Thoracic aorta (tissue), 2 donors: ENCODE data around the gene SIRT4. TPM values are rescaled to one million over a fixed set of nuclear protein-coding genes. Genes with fewer than 3 reads are reported as not detected.
A peak's percentile ranks its signal among the peaks of the same experiment; 100 is the strongest.

ENCODE experiments used
- ATAC-seq: fragments of 150-250 bp; one replicate; pipeline ENCODE4 v1.8.0; 2017; ENCODE audit warnings: low read depth; ENCODE audit not compliant: insufficient number of reproducible peaks, low FRiP score
- DNase-seq: peaks from one replicate; pipeline ENCODE4 v3.0.0-alpha.2; 2020; ENCODE audit warnings: low spot score
- H3K27ac ChIP-seq, 2 donors: fragments of 200-600 bp; sonication (generic); 1 replicate in 1 of 2; 2 replicates in 1 of 2; pipeline ENCODE4 v1.5.1; 2016; ENCODE audit warnings: mild to moderate bottlenecking in 2 of 2, moderate library complexity in 2 of 2
- H3K27me3 ChIP-seq: fragments of 200-600 bp; sonication (generic); replicated peaks from 2 replicates; pipeline ENCODE4 v1.6.0; 2016; ENCODE audit warnings: mild to moderate bottlenecking; ENCODE audit not compliant: insufficient read depth
- H3K36me3 ChIP-seq: fragments of 200-600 bp; sonication (generic); one replicate; pipeline ENCODE4 v1.5.1; 2016
- H3K4me1 ChIP-seq, 2 donors: fragments of 200-600 bp; sonication (generic); 1 replicate in 1 of 2; 2 replicates in 1 of 2; pipeline versions ENCODE4 v1.5.1 to v1.6.0; 2016; ENCODE audit warnings: low read depth in 2 of 2, mild to moderate bottlenecking in 1 of 2; ENCODE audit not compliant: control insufficient read depth in 1 of 2
- H3K4me3 ChIP-seq: fragments of 200-600 bp; sonication (generic); 2 replicates; pipeline ENCODE4 v1.5.1; 2016; ENCODE audit warnings: mild to moderate bottlenecking
- H3K9me3 ChIP-seq: fragments of 200-600 bp; sonication (generic); 2 replicates; pipeline ENCODE4 v1.5.1; 2016
- CTCF ChIP-seq: fragments of 200-600 bp; sonication (generic); IDR thresholded peaks from one replicate; pipeline ENCODE4 v1.5.1; 2019; ENCODE audit warnings: antibody characterized with exemption
- total RNA-seq, 2 donors: library from RNA; depleted of rRNA; stranded (reverse); fragments of >200 nt; gene quantifications; one replicate each; pipeline versions ENCODE4 v1.1.0 to v1.2.3, GENCODE V29; 2016

SIRT4 gene
- total RNA-seq, 2 donors from 2014 or later: 0.56 to 8.8 TPM

- Histone ChIP-seq H3K27ac (no peak overlapping the region), H3K27me3 (peaks cover 4% of the 10 kb centered on the region), H3K36me3 (no peaks in the 10 kb centered on the region), H3K4me3 (peak overlapping the region; percentile 65), H3K9me3 (no peaks in the 10 kb centered on the region), H3K4me1 (peaks cover 0 to 5% of the 10 kb centered on the region in 2 donors)
- ATAC-seq (no peak), DNase-seq (no peak)
- TF ChIP-seq CTCF: no peak
Observed at GRCh38 chr12:120361506-120362208, 59.5 kb downstream of the SIRT4 start.

Other genes with a start within 250 kb of the SIRT4 start
- gene RAB35, start 185.6 kb upstream of the SIRT4 start, total RNA-seq: 10 to 100 TPM; 23.2 to 30.3 TPM
- gene GCN1, start 107.6 kb upstream of the SIRT4 start, total RNA-seq: 10 to 100 TPM; 56.8 to 91.5 TPM
- 1,000 to 10,000 TPM; 1,020 to 1,220 TPM for gene RPLP0, start 101.2 kb upstream of the SIRT4 start, total RNA-seq
- gene PXN, start 36.6 kb upstream of the SIRT4 start, total RNA-seq: 100 to 1,000 TPM in 1 of 2 donors, 10 to 100 TPM in 1; 93.0 to 105 TPM
- gene RNU4-2, start 10.4 kb upstream of the SIRT4 start, total RNA-seq: under 1 TPM; under 0.01 TPM
- not detected for gene RNU4-1, start 9.1 kb upstream of the SIRT4 start, total RNA-seq
- not detected for gene PLA2G1B, start 25.5 kb downstream of the SIRT4 start, total RNA-seq
- under 1 TPM in 1 of 2 donors, not detected in 1; 0.27 TPM for gene MSI1, start 66.8 kb downstream of the SIRT4 start, total RNA-seq
- gene COX6A1, start 135.8 kb downstream of the SIRT4 start, total RNA-seq: 100 to 1,000 TPM; 229 to 431 TPM
- gene TRIAP1, start 144.1 kb downstream of the SIRT4 start, total RNA-seq: 10 to 100 TPM in 1 of 2 donors, 1 to 10 TPM in 1; 7.1 to 11.4 TPM
- gene GATC, start 144.1 kb downstream of the SIRT4 start, total RNA-seq: 10 to 100 TPM; 16.9 to 17.7 TPM
- gene SRSF9, start 167.4 kb downstream of the SIRT4 start, total RNA-seq: 10 to 100 TPM; 41.0 to 83.5 TPM
- 100 to 1,000 TPM; 167 to 199 TPM for gene DYNLL1, start 193.8 kb downstream of the SIRT4 start, total RNA-seq
- gene COQ5, start 226.8 kb downstream of the SIRT4 start, total RNA-seq: 10 to 100 TPM; 16.5 to 38.0 TPM
- 100 to 1,000 TPM in 1 of 2 donors, 10 to 100 TPM in 1; 98.0 to 165 TPM for gene RNF10, start 232.0 kb downstream of the SIRT4 start, total RNA-seq